ENCODE results near the gene BAD. TPM values are rescaled to one million over a fixed set of nuclear protein-coding genes. Genes with fewer than 3 reads are reported as not detected.

BAD gene
- total RNA-seq, 1 experiment from 2014 or later, result 23.3 TPM

GRCh38 chr11:64304316-64305072 lies 20.0 kb upstream of the BAD start:
- H4K20me1 ChIP-seq (ENCODE audit: control insufficient read depth, insufficient read depth, insufficient read length), result no peaks in the 10 kb centered on the region
- peaks cover 5% of the 10 kb centered on the region for H3K79me1 ChIP-seq (ENCODE audit: insufficient read depth, low read depth, low read length, poor library complexity, severe bottlenecking)
- H3K27ac ChIP-seq (ENCODE audit: insufficient read length, low read depth, low read length), result peak overlapping the region; percentile 95
- no peak overlapping the region for H2BK12ac ChIP-seq (ENCODE audit: insufficient read length, low read depth, low read length)
- H3K27ac Mint-ChIP-seq, result peak overlapping the region; percentile 98 to 100 (median 99)
- H3K4ac ChIP-seq (ENCODE audit: low read depth, low read length), result peak overlapping the region; percentile 30; the same call in 1 of the 2 replicates
- peak overlapping the region; percentile 57 for H3K4me2 ChIP-seq (ENCODE audit: insufficient read depth, insufficient read length, low read length)
- peaks cover 2% of the 10 kb centered on the region; the same call in 1 of the 2 replicates for H3K4me1 ChIP-seq (ENCODE audit: insufficient read depth, low read length)
- no peak overlapping the region for H2AFZ ChIP-seq (ENCODE audit: low read length)
- H3T11ph ChIP-seq (ENCODE audit: low read length), result no peak overlapping the region
- H2AK5ac ChIP-seq (ENCODE audit: insufficient read length, low read length), result no peak overlapping the region
- DNase-seq, result peak; percentile 97
- no peak overlapping the region for H2BK20ac ChIP-seq (ENCODE audit: low read depth, low read length, poor library complexity, severe bottlenecking)
- H3K36me3 Mint-ChIP-seq (ENCODE audit: insufficient read depth in 1 of 3, low read depth in 3 of 3), result peaks cover 3 to 7% (median 6%) of the 10 kb centered on the region in 3 experiments; a peak in 5 of 7 replicates
- no peaks in the 10 kb centered on the region for H3K9me3 ChIP-seq (ENCODE audit: control insufficient read depth, low read depth, low read length)
- peaks cover 12% of the 10 kb centered on the region for H3K27me3 ChIP-seq (ENCODE audit: insufficient read depth, low read length)
- H3K9me3 Mint-ChIP-seq, result no peaks in the 10 kb centered on the region
- no CpG with 5 or more reads among the region's 46 CpGs for WGBS (ENCODE audit: extremely low coverage, insufficient read length, low lambda C conversion rate)
- H3K14ac ChIP-seq (ENCODE audit: insufficient read depth, low read length), result peak overlapping the region; percentile 93
- H4K5ac ChIP-seq (ENCODE audit: insufficient read length, low read depth, low read length), result peak overlapping the region; percentile 36
- peaks cover 3% of the 10 kb centered on the region; the same call in 1 of the 2 replicates for H3K79me2 ChIP-seq (ENCODE audit: insufficient read depth, low read length)
- H4K91ac ChIP-seq (ENCODE audit: insufficient read length, low read depth, low read length), result no peak overlapping the region
- H4K8ac ChIP-seq (replicated peaks; ENCODE audit: insufficient read length, low read depth, low read length), result no peak overlapping the region
- no peak overlapping the region for H2BK15ac ChIP-seq (ENCODE audit: low read depth, low read length)
- H3K9ac ChIP-seq (ENCODE audit: extremely low read depth, insufficient read length, low read length), result peak overlapping the region; percentile 74
- peak overlapping the region; percentile 98 for H3K18ac ChIP-seq (ENCODE audit: insufficient read length, low read depth, low read length)
- no peak overlapping the region for H3K56ac ChIP-seq (ENCODE audit: insufficient read length, low read depth, low read length)
- peak overlapping the region; percentile 71 for H2BK120ac ChIP-seq (ENCODE audit: low read depth, low read length, poor library complexity, severe bottlenecking)
- H3K4me1 Mint-ChIP-seq, result peaks cover 21 to 22% of the 10 kb centered on the region in 2 experiments
- H2BK5ac ChIP-seq (ENCODE audit: insufficient read length, low read length), result peak overlapping the region; percentile 69
- peaks cover 18% of the 10 kb centered on the region for H3K23me2 ChIP-seq (ENCODE audit: insufficient read length, low read depth, low read length, poor library complexity, severe bottlenecking)
- peak; percentile 95 for TF ChIP-seq CTCF (conservative IDR thresholded peaks at IDR 0.05)
- no peak overlapping the region for H3K23ac ChIP-seq (ENCODE audit: insufficient read length, low read depth, low read length)
- peaks cover 42% of the 10 kb centered on the region for H3K27me3 Mint-ChIP-seq (ENCODE audit: low read depth)
- peak overlapping the region; percentile 84 to 91 for H3K4me3 Mint-ChIP-seq
